ENCODE results near the gene HHAT.
A peak's percentile ranks its signal among the peaks of the same experiment; 100 is the strongest.

HHAT gene

DNA sequence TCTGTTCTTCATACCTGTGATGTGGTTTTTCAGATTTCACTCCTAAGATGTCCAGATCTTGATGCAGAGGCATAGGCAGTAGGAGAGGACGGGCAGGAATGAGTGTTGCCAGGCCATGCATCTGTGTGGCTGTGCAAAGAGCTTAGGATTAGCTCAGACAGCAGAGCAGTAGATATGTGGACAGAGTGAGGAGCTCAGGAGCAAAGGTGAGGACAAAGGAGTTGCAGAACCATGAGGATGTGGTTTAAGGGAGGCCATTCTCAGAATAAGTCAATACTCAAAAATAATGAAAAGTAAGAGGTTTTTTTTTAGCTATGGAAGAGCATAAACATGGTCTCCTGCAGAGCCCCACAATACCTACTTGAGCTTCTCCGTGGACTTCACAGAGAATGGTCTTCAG is 158.3 kb downstream of the HHAT start:
- DNase-seq (ENCODE audit: low read depth): no peak

DNA sequence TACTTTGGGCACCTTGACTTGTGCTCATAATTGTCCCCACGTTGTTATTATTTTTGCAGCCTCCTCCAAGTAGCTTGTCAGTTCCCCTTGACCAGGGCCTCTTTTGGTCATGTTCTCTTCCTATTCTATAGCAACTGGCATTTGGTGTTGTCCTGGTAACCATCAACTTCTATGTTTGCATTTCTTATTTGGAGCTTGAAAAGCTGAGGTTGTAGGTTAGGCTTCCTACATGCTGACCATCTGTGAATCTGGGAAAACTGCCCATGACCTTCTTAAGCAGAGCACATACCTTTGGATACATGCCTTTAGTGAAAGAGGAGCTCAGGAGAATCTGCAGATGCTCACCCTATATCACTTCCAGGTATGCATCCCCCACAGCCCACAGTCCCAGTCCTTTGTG is 160.8 kb downstream of the HHAT start:
- DNase-seq (ENCODE audit: low read depth): no peak

DNA sequence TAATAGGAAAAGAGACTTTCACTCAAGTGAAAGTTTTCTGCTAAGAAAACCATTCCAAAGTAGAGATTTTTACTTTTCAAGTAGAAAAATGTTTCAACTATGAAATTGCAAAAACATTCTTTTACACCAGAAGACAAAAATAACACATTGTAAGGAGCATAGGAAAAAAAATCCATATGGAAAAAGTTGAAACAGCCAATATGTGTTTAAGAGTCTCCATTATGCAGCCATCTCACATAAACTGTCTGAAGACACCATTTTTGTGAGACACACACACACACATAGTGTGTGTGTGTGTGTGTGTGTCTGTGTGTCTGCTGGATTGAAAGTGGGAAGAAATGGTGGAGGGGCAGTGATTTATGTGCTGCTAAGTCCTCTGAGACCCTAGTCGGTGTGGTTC is 162.1 kb downstream of the HHAT start:
- no peak for DNase-seq (ENCODE audit: low read depth)

DNA sequence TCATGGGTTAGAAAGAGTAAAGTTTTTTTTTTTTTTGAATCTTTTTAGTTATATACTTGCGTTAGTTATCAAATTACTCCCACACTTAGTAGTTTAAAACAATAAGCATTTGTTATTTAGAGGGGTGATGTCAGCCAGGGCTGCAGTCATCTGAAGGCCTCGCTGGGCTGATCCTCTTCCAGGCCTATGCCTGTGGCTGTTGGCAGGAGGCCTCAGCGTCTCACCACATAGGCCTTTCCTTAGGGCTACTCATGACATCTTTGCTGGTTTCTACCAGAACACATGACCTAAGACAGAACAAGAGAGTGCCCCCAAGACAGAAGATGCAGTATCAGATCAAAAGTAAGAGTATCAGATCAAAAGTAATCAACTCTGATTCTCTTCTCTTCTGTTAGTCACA is 167.4 kb downstream of the HHAT start:
- DNase-seq (ENCODE audit: low read depth): peak; percentile 23

DNA sequence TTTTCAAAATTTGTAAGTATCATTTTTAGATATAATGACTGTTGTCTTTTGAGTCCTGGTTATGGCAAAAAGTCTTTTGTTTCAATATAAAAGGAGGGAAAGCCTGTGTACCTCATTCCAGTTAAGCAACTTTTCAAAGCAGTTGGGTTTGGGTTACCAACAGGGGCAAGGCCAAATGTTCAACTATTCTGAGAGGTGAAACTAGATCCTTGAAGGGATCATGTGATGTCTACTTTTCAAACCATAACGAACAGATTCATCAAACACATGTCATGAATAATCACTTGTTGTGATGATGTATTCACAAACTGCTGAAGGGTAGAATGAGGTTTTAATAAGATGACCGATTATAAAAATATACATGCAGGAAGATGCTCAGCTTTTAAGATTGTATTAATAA is 171.3 kb downstream of the HHAT start:
- DNase-seq (ENCODE audit: low read depth): no peak

DNA sequence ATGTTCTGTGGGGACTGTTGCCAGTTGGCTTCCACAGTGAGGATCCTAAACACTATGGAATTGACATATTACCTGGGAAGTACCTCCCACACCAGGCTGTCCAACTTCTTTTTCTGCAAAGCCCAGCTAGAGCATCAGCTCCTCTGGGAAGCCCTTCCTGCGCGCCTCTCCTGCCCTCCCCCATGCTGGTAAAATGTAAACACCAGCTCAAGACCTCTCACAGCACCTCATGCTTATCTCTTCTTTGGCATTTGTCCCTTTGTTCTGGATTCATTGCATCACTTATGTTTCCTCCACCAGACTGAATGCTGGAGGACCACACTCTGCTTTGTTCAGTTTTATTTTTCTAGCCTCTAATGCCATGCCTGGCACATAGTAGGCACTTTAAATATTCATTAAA is 172.1 kb downstream of the HHAT start:
- peak; percentile 32 for DNase-seq (ENCODE audit: low read depth)

DNA sequence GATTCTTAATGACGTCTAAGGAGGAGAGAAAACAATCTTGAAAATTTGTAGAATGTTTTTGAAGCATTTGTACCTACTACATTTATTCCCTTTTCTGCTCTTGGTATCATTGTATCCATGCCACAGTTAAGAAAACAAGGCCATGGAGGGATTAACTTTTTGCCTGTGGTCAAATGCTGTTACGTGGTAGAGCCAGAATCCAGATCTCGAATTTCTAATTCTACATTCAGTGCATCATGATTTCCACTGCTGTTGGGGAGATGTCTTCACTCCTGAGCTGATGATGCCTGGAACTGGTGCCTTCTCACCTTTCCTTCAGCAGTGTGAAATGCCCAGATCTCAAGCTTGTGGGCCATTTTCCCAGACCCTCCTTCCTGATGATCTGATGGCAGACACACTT is 175.6 kb downstream of the HHAT start:
- no peak for DNase-seq (ENCODE audit: low read depth)

DNA sequence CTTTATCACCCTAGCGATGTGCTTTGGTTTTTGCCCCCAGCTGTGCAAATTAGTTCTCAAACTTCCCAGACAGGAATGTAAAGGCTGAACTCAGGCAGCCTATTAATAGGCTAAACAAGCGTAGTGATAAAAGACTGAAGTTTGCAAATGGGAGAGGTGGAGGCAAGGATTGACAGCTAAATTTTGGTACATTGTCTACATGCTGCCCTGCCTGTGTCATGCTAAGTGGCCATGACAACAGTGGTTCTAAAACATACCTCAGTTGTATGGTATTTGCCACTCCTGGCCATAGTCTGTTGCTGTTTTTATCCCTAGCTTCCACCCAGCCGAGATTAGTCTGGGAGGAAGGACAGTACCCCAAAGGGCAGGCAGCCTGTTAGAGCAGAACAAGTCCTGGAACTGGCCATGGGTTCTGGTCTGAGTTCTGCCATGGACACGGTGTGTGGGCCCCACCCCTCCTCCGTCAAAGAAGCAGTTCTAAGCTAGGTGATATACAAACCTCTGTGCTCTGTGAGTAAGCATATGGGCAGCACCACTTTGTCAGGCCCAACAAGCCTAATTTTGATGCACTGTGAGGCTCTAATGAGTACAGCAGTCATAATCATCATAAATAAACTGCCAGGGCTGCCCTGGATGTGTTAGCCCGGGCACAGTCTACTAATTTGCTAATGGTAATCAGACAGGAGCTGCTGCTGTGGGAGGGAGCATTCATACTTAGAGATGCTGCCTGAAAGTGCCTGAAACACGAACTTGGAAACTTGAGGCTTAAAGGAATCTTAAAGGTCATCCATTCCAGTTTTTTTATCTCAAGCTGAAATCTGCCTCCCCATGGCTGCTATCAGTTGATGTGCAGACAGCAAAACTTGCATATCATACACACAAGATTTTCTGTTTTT is 177.1 kb downstream of the HHAT start:
- DNase-seq (ENCODE audit: low read depth): no peak

DNA sequence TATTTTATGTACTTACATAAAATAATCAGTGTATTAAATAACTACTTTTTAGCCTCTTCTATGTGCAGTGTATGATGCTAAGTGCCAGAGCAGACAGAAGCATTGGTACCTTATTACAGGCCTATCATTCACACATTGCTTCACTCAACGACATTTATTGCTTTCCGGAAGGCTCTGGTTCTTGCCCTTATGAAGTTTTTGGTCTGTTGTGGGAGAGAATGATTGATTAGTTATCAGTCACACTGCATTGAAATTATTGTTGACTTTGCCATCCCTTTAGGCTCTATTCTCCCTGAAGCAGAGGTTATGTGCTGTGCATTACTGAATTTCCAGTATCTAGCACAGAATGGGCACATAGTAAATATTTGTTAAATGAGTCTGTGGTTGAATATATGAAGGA is 178.0 kb downstream of the HHAT start:
- no peak for DNase-seq (ENCODE audit: low read depth)

DNA sequence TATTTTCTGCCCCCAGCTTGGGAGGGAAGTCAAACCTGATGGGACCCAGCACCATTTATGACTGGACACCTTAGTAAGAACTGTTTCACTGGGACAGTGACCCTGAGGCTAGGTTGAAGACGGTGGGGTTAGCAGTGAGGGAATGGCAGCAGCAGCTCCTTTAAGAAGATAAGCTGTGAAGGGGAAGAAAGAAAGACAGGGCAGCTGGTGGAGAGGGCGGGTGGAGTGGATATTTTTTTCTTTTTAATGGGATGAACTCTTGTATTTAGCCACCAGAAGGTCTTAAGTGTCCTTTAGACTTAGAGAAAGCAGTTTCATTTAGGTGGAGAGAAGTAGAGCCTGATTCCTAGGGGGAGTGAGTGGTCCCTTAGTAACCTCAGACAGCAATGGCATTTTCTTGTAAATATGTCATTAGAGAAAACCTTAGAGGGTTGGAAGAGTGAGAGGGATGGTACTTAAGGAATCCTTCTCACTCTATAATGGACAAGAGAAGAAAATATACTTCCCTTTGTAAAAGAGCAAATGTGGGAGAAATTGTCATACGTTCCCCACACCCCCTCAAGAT is 187.5 kb downstream of the HHAT start:
- no peak for DNase-seq (ENCODE audit: low read depth)

DNA sequence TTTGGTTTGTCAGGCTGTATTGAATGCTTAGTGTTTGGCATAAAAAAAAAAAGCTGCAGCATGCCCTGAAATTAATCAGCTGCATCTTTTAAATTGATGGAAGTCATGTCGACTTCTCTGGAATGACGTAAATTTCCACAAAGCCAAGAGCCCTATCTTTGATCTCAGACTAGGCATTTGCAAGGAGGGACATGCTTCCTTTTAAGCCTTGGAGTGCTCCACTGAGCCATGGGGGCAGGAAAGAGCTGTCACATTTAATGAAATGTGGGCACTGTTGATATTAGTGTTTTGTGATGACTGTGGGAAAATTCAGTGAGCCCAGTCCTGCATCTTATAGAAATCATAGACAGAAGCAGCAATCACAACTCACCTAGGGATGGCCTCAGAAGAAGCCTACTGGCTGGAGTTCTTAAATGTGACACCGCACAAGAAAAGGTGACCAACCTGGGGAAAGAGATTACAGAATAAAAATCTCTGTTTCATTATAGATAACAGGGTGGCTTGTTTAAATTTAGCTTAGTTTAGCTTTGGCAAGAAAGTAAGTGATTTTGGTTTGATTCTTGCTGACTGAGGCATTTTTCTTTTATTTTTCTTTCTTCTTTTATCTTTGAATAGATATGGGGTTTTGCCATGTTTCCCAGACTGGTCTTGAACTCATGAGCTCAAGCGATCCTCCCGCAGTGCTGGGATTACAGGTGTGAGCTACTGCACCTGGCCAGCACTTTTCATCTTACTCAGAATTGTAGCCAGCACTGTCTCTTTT is 188.2 kb downstream of the HHAT start:
- no peak for DNase-seq (ENCODE audit: low read depth)

DNA sequence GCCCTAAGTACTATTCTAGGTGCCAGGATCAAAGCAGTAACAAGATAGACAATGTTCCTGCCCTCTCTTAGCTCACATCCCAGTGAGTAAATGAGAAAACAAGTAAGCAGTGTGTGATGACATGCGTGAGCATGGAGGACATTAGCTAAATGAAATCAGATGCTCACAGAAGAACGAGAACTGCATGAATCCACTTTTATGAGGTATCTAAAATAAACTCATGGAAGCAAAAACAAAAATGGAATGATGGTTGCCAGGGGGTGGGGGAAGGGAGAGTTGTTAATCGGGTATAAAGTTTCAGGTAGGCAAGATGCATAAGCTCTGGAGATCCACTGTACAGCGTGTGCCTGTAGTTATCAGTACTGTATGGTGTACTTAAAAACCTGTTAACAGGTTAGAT is 195.1 kb downstream of the HHAT start:
- DNase-seq (ENCODE audit: low read depth): no peak

DNA sequence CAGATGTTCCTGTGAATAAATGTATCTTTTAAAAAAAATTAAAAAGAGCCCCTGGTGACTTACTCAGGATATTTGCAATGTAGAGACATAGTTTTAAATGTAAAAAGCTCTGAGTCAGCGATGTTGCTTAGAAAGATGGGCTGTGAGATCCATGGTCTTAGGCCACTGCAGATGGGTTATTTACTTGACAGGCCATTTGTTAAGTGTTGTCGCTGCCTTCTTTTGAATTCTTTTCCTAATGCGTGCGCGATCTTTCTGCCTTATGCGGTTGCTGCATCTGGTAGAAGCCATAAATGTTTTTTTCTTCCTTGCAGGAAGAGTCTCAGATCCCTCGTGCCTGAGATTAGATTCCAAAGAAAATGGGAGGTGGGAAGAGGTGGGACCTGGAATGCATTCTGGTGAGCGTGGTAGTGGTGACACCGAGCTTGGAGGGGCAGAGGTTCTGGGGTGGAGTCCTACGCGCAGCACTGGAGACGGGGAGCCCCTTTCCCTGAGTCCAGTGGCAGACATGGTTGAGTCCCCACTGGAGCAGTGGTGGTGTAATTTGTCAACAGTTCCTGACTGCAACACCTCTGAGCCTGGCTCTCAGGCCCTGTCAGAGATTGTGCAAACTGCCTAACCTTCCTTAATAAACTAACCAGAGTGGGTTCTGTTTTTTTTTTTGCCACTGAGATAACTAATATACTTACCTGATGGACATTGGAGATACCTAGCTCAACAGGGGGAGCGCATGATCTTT is 197.2 kb downstream of the HHAT start:
- DNase-seq (ENCODE audit: low read depth): peak; percentile 62

DNA sequence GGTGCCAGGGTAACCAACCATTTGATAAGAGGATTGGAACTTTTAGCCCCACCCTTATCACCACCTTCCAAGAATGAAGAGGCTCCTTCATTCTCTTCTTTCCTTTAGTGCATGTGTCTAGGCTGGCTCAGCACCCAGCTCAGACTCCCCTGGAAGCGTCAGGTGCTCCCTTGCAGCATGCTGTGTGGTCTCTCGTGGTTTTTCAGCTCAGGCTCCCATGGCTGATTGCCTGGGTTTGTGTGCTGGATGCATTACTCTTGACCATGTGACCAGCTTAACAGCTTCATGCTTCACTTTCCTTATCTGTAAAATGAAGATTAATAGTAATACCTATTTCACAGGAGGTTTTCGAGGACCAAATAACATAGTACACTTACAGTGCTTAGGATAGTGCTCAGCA is 198.4 kb downstream of the HHAT start:
- DNase-seq (ENCODE audit: low read depth): peak; percentile 68

DNA sequence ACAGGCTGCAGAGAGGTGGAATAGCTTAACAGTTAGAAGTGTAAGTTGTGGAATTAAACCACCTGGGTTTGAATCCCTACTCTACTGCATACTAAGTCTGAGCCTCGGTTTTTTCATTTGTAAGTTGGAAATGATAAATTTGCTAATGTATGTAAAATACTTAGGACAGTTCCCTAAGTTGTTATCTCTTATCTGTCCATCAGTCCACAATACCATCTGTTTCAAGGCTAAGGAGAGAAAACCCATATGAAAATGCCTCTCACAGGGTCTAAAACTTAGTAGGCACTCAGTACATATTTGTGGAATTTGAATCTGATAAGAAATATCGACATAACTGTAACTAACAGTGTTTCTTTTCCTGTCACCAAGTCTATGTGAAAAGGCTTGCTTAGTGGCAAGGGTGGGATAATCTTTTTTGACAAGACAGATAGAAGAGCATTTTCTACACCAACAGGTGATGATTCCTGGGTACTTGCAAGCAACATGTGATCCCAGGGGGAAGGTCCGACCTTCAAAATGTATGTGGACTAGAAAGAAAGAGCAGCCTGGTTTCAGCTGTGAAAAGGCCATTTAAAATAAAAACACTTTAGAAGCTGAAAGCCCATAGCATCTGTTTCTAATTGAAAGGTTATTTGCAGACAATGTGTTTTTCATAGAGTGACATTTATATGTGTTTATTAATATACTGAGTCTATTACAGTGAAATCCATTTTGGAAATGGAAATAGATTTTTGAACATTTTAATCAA is 202.9 kb downstream of the HHAT start:
- DNase-seq (ENCODE audit: low read depth): no peak

DNA sequence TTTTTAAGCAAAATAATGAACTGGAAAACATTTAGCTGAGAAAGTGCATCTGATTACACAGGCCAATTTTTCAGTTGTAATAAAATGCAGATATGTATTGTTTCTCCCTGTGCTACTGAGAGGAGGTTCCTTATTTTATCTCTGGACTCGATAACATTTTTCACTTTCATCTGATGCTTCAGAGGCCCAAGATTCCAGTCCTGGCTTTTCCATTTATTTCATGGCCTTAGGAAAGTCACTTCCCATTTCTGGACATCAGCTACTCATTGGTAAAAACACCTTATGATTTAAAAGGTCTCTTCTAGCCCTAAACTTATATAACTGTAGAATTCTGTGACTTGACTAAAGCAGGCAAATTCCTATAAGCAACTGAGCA is 203.5 kb downstream of the HHAT start:
- no peak for DNase-seq (ENCODE audit: low read depth)

DNA sequence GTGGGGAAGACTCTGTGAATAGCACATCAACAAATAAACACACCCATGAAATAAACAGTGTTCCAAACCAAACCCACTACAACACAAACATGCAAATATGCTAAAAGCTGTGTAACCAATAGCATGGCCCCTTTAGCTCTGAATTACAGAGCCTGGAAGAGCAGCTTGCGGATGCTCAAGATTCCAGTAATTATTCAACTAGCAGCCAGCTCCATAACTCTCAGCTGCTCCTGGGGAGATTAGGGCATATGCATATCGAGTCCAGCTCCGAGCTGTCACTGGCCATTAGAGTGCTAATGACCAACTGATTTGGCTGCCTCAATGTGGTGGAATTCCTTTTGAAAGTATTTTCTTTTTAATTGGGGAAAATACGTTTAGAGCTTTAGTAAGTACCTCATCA is 207.1 kb downstream of the HHAT start:
- DNase-seq (ENCODE audit: low read depth): no peak

DNA sequence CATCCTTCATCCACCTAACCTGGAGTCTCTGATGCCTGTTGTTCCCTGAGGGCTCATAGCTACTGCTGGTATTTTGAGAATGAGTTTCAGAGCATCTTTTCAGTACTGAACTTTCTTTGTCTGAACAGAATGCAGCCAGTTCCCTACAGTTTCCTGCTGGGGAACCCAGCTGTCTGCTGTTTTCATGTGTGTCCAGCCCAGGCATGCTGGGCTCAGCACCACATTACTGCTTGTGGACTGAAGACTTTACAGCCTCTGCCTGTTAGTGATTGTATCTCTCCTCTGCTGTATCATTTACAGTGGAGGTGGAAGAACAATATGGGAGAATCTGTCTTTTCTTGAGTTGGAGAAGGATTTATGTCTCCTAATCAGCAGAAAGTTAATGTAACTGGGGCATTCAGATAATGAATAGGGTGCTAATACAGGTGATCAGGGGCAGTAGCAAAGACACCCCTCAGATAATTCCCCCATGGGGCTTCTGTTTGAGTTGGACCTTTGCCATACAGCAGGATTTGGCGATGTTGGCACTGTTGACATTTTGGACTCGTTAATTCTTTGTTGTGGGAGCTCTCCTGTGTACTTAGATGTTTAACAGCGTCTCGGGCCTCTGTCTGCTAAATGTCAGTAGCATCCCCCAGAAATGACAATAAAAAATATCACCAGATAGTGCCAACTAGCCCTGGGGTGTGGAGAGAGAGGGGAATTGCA is 207.7 kb downstream of the HHAT start:
- DNase-seq (ENCODE audit: low read depth): no peak

DNA sequence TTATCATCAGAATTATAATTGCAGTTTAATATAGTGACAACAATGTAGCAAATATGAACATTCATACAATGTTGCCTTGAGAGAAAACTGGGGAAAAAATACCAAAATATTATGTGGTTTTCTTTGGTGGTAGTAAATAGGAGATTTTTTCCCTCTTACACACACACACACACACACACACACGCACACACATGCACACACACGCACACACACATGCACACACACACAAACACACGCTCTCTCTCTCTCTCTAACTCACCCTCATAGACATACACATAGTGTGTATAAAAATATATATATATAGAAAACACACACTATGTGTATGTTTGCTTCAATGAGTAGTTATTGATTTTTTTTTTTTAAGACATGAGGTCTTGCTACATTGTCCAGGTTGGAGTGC is 211.6 kb downstream of the HHAT start:
- no peak for DNase-seq (ENCODE audit: low read depth)

DNA sequence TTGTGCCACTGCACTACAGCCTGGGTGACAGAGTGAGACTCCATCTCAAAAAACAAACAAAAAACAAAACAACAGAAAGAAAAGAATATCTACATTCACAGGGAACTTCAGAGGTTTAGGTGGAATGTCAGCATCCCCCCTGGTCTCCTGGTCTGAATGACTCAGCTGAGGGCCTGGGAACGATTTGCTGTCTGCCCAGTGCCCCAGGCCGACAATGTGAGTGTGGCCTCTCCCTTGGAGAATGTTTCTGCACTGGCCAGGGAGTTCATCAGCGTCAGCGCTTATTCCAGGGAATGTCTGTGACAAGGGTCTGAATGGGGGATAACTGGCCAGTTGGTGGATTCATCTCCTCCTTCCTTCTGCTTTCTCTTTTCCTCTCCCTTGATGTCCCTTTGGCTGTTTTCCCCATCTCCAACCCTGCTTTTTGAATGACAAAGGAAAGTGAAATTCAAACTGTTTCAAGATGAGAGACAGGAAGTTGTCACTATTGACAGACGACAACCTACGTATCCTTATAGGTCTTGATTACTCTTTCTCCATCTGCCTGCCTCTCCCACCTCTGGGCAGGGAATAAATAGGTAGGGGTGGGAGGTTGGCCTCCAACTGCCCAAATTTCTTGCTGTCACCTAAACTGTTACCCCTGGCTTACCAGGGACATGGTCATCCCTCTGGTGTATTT is 213.1 kb downstream of the HHAT start:
- peak; percentile 24 for DNase-seq (ENCODE audit: low read depth)

DNA sequence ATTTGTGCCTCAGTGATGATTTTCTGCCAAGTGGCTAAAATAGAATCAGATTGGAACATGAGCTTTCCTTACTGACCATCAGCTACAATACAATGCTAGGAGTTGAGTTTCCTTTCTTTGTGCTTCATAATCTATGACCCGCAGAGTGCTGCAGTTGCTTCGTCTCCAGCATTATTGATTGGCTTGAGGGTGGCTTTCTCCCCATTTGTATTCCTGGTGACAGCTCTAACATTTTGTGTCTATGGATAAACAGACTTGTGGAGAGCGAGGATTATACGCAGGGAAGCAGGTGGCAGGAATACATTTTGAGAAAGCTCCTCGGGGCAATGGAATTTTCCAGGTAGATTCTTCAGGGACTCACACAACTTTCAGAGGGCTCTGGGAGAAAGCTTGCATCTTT is 223.2 kb downstream of the HHAT start:
- DNase-seq (ENCODE audit: low read depth): no peak
